Caco-2 (cell line): Measurements from ENCODE around the gene HEATR3. TPM values are rescaled to one million over a fixed set of nuclear protein-coding genes. Genes with fewer than 3 reads are reported as not detected.

Experiments used
- BruUV-seq: library from RNA; stranded (reverse); fragments of 400-500 nt; replicated peaks from 2 replicates; lab custom pipeline; 2021; lab: Mats Ljungman, UMichigan
- CTCF ChIA-PET: fragments of 300-600 bp; sonication (Branson Sonifier 250); formaldehyde crosslinking; loops from one replicate; lab custom pipeline; 2022; ENCODE audit warnings: antibody characterized with exemption; lab: Charles Lee
- POLR2A ChIA-PET: fragments of 300-600 bp; sonication (Branson Sonifier 250); formaldehyde crosslinking; loops from one replicate; lab custom pipeline; 2022; ENCODE audit warnings: antibody characterized with exemption; lab: Charles Lee
- DNase-seq, 2 experiments: peaks; one replicate each; pipeline versions ENCODE4 v3.0.0 to v3.0.0-alpha.2; 2020 to 2022
- H3K27me3 ChIP-seq: replicated peaks from 2 replicates; pipeline ENCODE4 v1.6.0; 2011; ENCODE audit warnings: low read length; ENCODE audit not compliant: control insufficient read depth, insufficient read depth
- H3K36me3 ChIP-seq: 2 replicates; pipeline ENCODE4 v1.5.1; 2011; ENCODE audit warnings: low read length; ENCODE audit not compliant: control insufficient read depth, insufficient read depth
- H3K4me1 ChIP-seq: fragments of 250-450 bp; sonication (Bioruptor Pico); 2 replicates; pipeline ENCODE4 v1.5.1; 2020; ENCODE audit warnings: mild to moderate bottlenecking
- H3K4me3 ChIP-seq: 2 replicates; pipeline ENCODE4 v1.5.1; 2011; ENCODE audit warnings: low read depth, mild to moderate bottlenecking, control low read depth, low read length
- H3K9me3 ChIP-seq: fragments of 250-450 bp; sonication (Bioruptor Pico); 2 replicates; pipeline ENCODE4 v1.5.1; 2020; ENCODE audit warnings: mild to moderate bottlenecking, moderate library complexity
- H3K27ac Mint-ChIP-seq: one replicate; pipeline ENCODE4 v1.8.0; 2022; ENCODE audit warnings: mixed read lengths; ENCODE audit not compliant: unreplicated experiment
- H3K27me3 Mint-ChIP-seq: one replicate; pipeline ENCODE4 v1.8.0; 2022; ENCODE audit warnings: mixed read lengths; ENCODE audit not compliant: insufficient read depth, unreplicated experiment
- H3K36me3 Mint-ChIP-seq: one replicate; pipeline ENCODE4 v1.8.0; 2022; ENCODE audit warnings: mild to moderate bottlenecking, mixed read lengths; ENCODE audit not compliant: insufficient read depth, unreplicated experiment
- H3K4me1 Mint-ChIP-seq: one replicate; pipeline ENCODE4 v1.8.0; 2022; ENCODE audit warnings: low read depth, mixed read lengths; ENCODE audit not compliant: unreplicated experiment
- H3K4me3 Mint-ChIP-seq: one replicate; pipeline ENCODE4 v1.8.0; 2022; ENCODE audit warnings: mild to moderate bottlenecking, moderate library complexity, mixed read lengths; ENCODE audit not compliant: unreplicated experiment
- H3K9me3 Mint-ChIP-seq: one replicate; pipeline ENCODE4 v1.8.0; 2022; ENCODE audit warnings: mixed read lengths; ENCODE audit not compliant: unreplicated experiment
- CTCF ChIP-seq, 2 experiments: fragments of 200-600 bp in 1 of 2; IDR thresholded peaks; 1 replicate in 1 of 2; 2 replicates in 1 of 2; pipeline versions ENCODE4 v1.5.1 to v1.8.0; 2011 to 2022; ENCODE audit warnings: antibody characterized with exemption in 1 of 2, control low read depth in 1 of 2, inconsistent platforms in 1 of 2, low read depth in 1 of 2, low read length in 1 of 2, mild to moderate bottlenecking in 1 of 2, moderate library complexity in 1 of 2; ENCODE audit not compliant: insufficient read depth in 1 of 2, severe bottlenecking in 1 of 2, unreplicated experiment in 1 of 2
- intact Hi-C: fragments of 100-400 bp; cut with micrococcal nuclease; formaldehyde crosslinking; loops from one replicate; pipeline ENCODE4 v1.10.0; 2022; ENCODE audit not compliant: unreplicated experiment
- total RNA-seq: library from RNA; stranded (reverse); gene quantifications from 2 replicates; pipeline ENCODE4 v1.2.3, GENCODE V29; 2022

Gene HEATR3
- total RNA-seq, 1 experiment from 2014 or later: 41.6 TPM

- Mint-ChIP-seq H3K27ac (no peak overlapping the region), H3K27me3 (no peaks in the 10 kb centered on the region), H3K36me3 (no peaks in the 10 kb centered on the region), H3K4me1 (no peaks in the 10 kb centered on the region), H3K4me3 (no peak overlapping the region), H3K9me3 (no peaks in the 10 kb centered on the region)
- intact Hi-C loops: no loop called here
- BruUV-seq: no TSS peak
- POLR2A ChIA-PET: no interaction called here
- Histone ChIP-seq H3K27me3 (no peaks in the 10 kb centered on the region; the same call in 1 of the 2 replicates), H3K9me3 (no peaks in the 10 kb centered on the region), H3K36me3 (no peaks in the 10 kb centered on the region), H3K4me1 (no peaks in the 10 kb centered on the region), H3K4me3 (no peak overlapping the region)
- DNase-seq: no peak
- no peak for TF ChIP-seq CTCF (IDR thresholded peaks at IDR 0.05; ENCODE audit: insufficient read depth in 1 of 2, low read depth in 1 of 2, low read length in 1 of 2, severe bottlenecking in 1 of 2, unreplicated experiment in 1 of 2)
- CTCF ChIA-PET: no interaction called here
Measured at GRCh38 chr16:50139580-50139979, 73.8 kb downstream of the HEATR3 start.

- H3K4me3 Mint-ChIP-seq: no peak overlapping the region
- H3K36me3 Mint-ChIP-seq: no peaks in the 10 kb centered on the region
- H3K9me3 Mint-ChIP-seq: no peaks in the 10 kb centered on the region
- CTCF ChIA-PET: interaction anchor here (1.0 kb wide), 1 partner anchor 119 kb away, joined by 3 read pairs; the partner anchor contains the start of gene CNEP1R1
- intact Hi-C loops: no loop called here
- no peak for DNase-seq
- no peaks in the 10 kb centered on the region for H3K4me1 Mint-ChIP-seq
- Histone ChIP-seq H3K36me3 (no peaks in the 10 kb centered on the region), H3K4me1 (no peaks in the 10 kb centered on the region), H3K9me3 (no peaks in the 10 kb centered on the region), H3K27me3 (no peaks in the 10 kb centered on the region; the same call in 1 of the 2 replicates), H3K4me3 (no peak overlapping the region)
- no peak for TF ChIP-seq CTCF (IDR thresholded peaks at IDR 0.05; ENCODE audit: insufficient read depth in 1 of 2, low read depth in 1 of 2, low read length in 1 of 2, severe bottlenecking in 1 of 2, unreplicated experiment in 1 of 2)
- POLR2A ChIA-PET: no interaction called here
- BruUV-seq: no TSS peak
- no peak overlapping the region for H3K27ac Mint-ChIP-seq
- H3K27me3 Mint-ChIP-seq: no peaks in the 10 kb centered on the region
Measured at GRCh38 chr16:50144211-50144610, 78.4 kb downstream of the HEATR3 start.

GRCh38 chr16:50146479-50147435, 81.0 kb downstream of the HEATR3 start:
- H3K27ac Mint-ChIP-seq: no peak overlapping the region
- H3K4me3 Mint-ChIP-seq: no peak overlapping the region
- no TSS peak for BruUV-seq
- no peaks in the 10 kb centered on the region for H3K9me3 Mint-ChIP-seq
- H3K36me3 ChIP-seq: no peaks in the 10 kb centered on the region
- H3K4me1 Mint-ChIP-seq: peaks cover under 1% of the 10 kb centered on the region
- peaks cover under 1% of the 10 kb centered on the region; the same call in 1 of the 2 replicates for H3K4me1 ChIP-seq
- H3K9me3 ChIP-seq: no peaks in the 10 kb centered on the region
- H3K27me3 ChIP-seq: no peaks in the 10 kb centered on the region; the same call in 1 of the 2 replicates
- H3K4me3 ChIP-seq: no peak overlapping the region
- no peak for DNase-seq
- no peaks in the 10 kb centered on the region for H3K36me3 Mint-ChIP-seq
- intact Hi-C loops: no loop called here
- TF ChIP-seq CTCF (IDR thresholded peaks at IDR 0.05; ENCODE audit: insufficient read depth in 1 of 2, low read depth in 1 of 2, low read length in 1 of 2, severe bottlenecking in 1 of 2, unreplicated experiment in 1 of 2): no peak
- H3K27me3 Mint-ChIP-seq: no peaks in the 10 kb centered on the region
- ChIA-PET CTCF (no interaction called here), POLR2A (no interaction called here)
